Astrocyte of the cerebellum (primary cell): ENCODE data around the gene CDC42EP3.

Source experiments
- DNase-seq: peaks from one replicate; pipeline ENCODE4 v3.0.0-alpha.2; 2011; ENCODE audit warnings: low read depth
- H3K4me3 ChIP-seq: 2 replicates; pipeline ENCODE4 v1.5.1; 2011; ENCODE audit warnings: mild to moderate bottlenecking, low read depth, low read length, moderate library complexity
- in situ Hi-C: cut with HindIII; loops from 2 replicates; pipeline ENCODE4 v1.10.0; 2017; ENCODE audit warnings: low sequenced_read_pairs
- TF ChIP-seq, protein P1 (sequence below): IDR thresholded peaks from 2 replicates; pipeline ENCODE4 v1.5.1; 2012; ENCODE audit warnings: low read length, low read depth, moderate library complexity, mild to moderate bottlenecking; ENCODE audit errors: missing control alignments

Gene CDC42EP3

DNA sequence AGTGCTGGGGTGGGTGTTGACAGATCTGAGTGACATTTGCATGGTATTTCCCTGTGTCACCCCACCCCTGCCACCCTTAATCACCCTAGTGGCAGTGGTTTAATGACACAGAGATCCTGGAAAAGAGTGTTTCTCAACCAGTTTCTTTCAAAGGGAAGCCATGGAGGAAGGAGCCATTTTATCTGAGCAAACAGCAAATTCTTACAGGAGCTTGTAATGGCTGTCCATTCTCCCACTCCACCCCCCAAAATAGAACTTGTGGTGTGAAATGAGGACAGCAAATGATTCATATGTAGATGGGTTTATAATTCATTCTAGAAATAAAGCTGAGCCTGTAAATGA is 51.5 kb downstream of the CDC42EP3 start:
- in situ Hi-C loops: no loop called here
- TF ChIP-seq, protein P1, sequence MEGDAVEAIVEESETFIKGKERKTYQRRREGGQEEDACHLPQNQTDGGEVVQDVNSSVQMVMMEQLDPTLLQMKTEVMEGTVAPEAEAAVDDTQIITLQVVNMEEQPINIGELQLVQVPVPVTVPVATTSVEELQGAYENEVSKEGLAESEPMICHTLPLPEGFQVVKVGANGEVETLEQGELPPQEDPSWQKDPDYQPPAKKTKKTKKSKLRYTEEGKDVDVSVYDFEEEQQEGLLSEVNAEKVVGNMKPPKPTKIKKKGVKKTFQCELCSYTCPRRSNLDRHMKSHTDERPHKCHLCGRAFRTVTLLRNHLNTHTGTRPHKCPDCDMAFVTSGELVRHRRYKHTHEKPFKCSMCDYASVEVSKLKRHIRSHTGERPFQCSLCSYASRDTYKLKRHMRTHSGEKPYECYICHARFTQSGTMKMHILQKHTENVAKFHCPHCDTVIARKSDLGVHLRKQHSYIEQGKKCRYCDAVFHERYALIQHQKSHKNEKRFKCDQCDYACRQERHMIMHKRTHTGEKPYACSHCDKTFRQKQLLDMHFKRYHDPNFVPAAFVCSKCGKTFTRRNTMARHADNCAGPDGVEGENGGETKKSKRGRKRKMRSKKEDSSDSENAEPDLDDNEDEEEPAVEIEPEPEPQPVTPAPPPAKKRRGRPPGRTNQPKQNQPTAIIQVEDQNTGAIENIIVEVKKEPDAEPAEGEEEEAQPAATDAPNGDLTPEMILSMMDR: no peak
- H3K4me3 ChIP-seq: no peak overlapping the region
- DNase-seq: no peak

DNA sequence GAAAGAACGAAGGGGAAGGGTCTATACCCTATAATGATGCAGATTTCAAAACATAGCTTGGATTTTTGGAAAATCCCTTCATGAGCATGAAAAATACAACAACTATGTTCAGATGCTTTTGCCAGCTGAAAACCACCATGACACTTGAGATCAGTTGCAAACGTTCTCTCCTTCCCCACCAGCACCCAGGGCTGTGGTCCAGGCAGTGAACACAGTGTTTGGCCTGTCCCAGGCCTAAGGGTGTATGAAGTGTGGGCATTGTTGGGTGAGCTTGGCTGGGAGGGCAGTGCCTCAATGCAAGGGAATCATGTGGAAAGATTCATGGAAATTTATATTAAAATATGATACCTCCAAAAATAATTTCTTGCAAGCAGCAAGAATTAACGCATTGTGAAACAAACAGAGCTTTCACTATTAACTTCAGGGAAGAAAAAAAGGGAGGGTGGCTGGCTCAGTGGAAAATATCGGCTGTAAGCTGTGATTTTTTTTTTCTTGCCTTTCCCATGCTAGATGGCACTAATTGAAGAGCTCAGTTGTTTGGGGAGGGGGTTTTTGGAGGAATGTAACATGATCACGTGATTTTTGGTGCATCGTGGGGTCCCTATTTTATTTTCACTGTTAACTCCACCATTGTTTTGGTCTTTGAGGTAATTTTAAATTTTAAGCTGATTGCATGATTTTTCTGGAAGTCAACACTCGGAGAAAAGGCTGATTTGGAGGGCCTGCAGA is 52.0 kb downstream of the CDC42EP3 start:
- no peak for DNase-seq
- TF ChIP-seq, protein P1: no peak
- in situ Hi-C loops: no loop called here
- no peak overlapping the region for H3K4me3 ChIP-seq

DNA sequence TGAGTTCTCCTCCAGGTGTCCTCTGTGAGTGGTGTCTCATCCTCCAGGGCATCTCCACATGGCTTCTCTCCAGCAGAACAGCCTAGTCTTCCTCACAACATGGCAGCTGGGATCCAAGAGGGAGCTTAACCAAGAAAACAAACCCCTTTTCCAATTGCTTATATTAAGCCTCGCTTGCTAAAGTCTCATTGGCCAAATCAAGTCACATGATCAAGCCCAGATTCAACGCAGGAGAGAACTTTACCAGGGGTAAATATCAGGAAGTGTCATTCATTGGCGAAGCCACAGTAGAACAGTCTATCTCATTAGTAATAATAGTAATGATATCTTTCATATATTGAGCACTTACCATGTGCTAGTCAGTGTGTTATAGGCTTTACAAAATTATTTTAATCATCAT is 53.1 kb downstream of the CDC42EP3 start:
- H3K4me3 ChIP-seq: no peak overlapping the region
- no peak for DNase-seq
- in situ Hi-C loops: no loop called here
- TF ChIP-seq, protein P1: no peak

DNA sequence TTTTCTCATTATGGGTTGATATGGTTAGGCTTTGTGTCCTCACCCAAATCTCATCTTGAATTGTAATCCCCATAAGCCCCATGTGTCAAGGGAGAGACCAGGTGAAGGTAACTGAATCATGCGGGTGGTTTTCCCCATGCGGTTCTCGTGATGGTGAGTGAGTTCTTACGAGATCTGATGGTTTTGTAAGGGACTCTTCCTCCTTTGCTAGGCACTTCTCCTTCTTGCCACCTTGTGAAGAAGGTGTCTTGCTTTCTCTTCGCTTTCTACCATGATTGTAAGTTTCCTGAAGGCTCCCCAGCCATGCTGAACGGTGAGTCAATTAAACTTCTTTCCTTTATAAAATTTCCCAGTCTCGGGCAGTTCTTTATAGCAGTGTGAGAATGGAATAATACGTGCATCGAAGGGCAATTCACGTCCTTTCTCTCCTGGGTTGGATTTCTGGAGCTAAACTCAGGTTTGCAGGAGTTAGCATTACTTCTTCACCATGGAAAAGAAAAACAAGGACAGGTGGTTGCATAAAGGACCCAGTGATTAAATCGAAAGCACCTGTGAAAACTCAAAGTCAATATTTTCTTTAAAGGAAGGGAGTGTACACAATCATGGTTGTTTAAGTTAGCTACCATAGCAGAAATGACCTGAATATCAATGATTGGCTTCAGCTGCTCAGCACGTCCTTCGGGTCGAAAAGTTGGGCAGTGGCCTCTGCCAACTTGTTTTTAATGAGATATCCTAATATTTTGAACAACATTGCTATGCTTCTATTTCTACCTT is 54.1 kb downstream of the CDC42EP3 start:
- no peak overlapping the region for H3K4me3 ChIP-seq
- no peak for DNase-seq
- TF ChIP-seq, protein P1: no peak
- in situ Hi-C loops: no loop called here

DNA sequence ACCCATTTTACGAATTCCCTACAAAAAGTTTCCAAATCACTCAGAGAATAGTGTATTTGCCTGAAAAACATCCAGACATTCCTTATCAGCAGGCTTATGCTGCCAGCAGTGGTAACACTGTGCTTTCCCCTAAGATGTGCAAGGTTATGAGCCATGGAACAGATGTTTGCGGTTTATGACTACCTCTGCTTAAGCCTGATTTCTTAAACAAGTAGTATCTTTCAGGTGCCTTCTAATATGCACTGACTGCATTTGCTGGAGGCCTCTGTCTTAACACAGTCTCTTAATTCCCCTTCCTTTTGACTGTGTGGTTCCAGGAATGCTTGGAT is 54.8 kb downstream of the CDC42EP3 start:
- in situ Hi-C loops: no loop called here
- no peak for DNase-seq
- TF ChIP-seq, protein P1: no peak
- H3K4me3 ChIP-seq: no peak overlapping the region

DNA sequence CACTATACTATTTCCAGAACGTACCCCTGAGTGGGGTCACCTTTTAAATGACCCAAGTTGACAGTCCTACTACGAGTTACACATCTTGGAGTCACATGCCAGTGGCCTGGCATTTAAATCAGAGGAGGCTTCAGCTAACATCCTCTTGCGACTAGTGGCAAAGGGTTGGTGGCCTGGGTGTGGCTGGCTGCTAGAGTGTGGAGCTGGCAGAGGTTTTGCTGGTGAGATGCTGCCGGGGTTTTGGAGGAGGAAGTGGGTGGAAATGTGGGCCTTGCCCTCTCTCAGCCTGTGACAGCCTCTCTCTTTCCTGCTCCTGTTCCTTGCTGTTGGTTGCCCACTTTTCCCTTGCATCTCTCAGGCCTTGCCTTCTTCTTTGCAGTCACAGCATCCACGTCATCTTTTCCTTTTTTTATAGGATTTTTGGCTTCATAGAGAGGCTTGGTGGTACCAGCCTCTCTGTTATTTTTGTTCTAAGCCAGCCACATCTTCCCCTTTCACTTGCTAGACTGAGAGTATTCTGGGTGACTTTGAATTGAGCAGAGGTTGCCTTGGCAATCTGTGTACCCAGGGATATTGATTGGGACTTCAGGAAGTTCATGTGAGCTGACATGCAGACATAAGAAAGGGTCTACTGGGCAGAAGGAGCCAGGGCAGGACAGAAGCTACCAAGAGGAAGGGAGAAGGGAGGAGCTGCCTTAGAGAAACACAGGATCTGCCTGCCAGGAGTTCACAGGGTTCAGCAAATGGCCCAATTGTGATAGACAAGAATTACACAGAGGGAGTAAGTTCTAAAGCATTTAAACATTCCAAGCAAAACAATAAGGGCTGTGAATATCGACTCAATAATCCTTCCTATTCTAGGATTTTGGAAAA is 55.4 kb downstream of the CDC42EP3 start:
- in situ Hi-C loops: no loop called here
- DNase-seq: no peak
- TF ChIP-seq, protein P1: no peak

More for the DNA sequence above, 55.4 kb downstream of the CDC42EP3 start:
- no peak overlapping the region for H3K4me3 ChIP-seq
